Stimulated activated CD8-positive, alpha-beta memory T cell treated with anti-CD3 and anti-CD28 coated beads, Interleukin-4, amount 100 ng/mL, for 24 hours (primary cell): Measurements from ENCODE around the gene TPK1.

Experiments used
- DNase-seq: peaks from one replicate; pipeline ENCODE4 v3.0.0-alpha.2; 2020; ENCODE audit warnings: low read depth

TPK1 gene

DNA sequence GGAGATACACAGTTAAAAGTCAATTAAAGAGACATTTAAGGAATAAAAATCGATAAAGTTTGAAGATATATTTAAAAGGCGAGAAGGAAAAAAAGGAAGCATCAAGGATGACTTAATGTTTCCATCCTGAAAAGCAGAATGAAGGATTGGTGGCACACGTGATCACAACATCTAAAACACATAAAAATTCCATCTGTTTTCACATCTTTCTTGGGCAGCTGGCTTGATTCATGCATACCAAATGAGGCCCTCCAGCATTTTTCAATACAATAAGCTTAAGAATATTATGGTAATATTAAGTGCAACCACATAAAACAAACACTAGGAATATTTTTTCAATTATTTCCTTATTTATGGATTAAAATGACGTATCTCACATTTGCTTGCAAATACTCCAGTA, 112.6 kb downstream of the TPK1 start:
- no peak for DNase-seq

DNA sequence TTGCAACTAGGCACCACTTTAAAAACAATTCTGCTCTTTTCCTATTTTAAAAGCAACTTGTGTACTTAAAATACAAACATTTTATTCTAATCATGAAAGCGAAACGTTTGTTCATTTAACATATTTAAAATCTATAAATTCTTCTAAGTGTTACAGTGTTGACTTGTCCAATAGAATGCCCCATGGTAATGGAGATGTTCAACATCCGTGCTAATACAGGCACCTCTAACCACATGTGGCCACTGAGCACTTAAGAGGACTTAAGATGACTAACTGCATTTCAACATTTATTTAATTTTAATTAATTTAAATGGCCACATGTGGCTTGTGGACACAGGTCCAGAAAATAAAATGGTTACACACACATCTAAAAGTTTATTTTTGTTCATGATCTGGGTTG, 115.1 kb downstream of the TPK1 start:
- no peak for DNase-seq

DNA sequence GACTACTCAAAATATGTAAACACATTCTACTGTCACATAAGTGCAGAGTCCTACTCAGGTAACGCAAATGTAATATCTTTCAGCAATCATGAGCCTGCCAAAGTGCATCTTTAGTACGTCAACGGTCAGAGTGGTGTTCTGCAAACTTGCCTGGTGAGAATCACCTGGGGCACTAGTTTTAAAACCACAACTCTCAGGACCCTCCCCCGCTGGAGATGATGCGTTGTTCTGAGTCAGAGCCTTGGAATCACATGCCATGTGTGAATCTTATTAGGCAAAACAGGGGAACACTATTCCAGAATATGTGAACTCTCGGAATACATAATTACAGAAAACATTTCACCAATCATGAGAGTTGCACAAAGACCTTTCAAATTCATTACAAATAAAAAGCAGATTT, 115.7 kb downstream of the TPK1 start:
- no peak for DNase-seq

DNA sequence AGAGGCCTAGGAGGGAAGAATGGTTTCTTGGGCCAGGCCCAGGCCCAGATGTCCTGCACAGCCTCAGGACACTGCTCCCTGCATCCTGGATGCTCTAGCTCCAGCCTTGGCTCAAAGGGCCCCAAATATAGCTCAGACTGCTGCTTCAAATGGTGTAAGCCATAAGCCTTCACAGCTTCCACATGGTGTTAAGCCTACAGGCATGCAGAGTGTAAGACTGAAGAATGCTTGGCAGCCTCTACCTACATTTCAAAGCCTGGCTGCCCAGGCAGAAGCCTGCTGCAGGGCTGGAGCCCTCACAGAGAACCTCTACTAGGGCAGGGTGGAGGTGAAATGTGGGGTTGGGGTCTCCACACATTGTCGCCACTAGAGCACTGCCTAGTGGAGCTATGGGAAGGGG, 118.1 kb downstream of the TPK1 start:
- no peak for DNase-seq

DNA sequence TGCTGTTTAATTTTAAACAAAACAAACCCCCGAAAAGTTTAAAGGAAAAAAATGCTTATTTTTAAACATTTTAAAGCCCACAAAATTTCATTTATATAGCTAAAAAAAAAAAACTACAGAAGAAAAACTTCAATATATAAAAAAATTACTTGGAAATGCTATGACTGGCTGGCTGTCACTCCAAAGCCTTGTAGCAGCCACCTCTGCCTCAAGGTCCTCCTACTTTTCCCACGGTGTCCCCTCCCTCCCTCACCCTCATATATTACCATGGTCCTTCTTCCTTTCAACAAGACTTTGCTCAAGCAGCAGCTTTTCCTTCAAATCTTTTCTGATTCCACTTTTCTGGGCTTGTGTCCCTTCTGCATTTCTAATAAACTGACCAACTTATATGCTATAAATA, 122.0 kb downstream of the TPK1 start:
- DNase-seq, result no peak

- DNase-seq, result no peak
Observed at GRCh38 chr7:144710791-144711190, 125.1 kb downstream of the TPK1 start.

DNA sequence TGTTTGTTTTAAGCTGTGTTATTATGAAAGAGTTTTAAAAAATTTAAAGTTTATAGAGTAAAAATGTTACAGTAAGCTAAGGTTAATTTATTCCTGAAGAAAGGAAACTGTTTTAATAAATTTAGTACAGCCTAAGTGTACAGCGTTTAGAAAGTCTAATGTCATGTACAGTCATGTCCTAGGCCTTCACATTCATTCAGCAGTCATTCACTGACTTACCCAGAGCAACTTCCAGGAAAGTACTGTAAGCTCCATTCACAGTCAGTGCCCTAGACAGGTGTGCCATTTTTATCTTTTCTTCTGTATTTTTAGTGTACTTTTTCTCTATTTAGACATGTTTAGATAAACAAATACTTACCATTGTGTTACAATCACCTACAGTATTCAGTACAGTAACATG, 126.8 kb downstream of the TPK1 start:
- DNase-seq, result no peak

- no peak for DNase-seq
Observed at GRCh38 chr7:144691240-144691639, 144.6 kb downstream of the TPK1 start.

- no peak for DNase-seq
Observed at GRCh38 chr7:144682581-144683280, 153.1 kb downstream of the TPK1 start.

GRCh38 chr7:144676492-144676891, 159.4 kb downstream of the TPK1 start:
- DNase-seq, result no peak

DNA sequence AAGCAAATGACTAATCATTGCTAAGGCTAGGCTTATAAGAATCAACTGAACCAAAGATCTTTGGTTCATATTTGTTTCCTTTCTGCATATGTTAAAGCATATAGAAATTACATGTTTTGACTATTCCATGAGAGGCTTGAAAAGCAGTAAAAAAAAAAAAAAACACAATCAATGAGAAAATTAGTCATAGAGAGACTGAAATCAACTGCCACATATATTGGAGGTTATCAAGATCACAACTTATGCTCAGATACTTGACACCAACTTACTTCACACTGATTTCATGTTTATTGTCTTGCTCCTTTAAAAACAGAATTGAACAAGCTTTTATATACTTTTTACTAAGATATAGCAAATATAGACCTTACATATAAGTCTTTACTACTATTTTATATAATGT, 161.3 kb downstream of the TPK1 start:
- DNase-seq, result no peak

DNA sequence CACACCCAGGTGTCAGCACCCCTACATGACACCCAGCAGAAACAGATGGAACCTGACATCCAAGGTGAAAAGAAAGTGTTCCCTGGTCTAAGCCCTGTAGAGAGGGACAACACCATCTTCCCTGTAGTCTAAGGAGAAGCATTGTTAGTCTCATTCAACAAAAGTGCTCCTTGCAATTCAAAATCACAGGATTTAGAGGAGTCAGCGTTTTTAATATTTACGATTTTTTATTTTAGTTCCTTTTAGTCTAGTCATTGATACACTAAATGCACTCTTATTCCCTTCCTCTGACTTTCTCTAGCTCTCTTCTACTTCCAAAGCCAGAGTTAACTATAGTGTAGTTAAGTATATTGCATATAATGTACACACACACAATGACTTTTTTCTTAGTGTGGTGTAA, 163.0 kb downstream of the TPK1 start:
- no peak for DNase-seq

- DNase-seq, result no peak
Observed at GRCh38 chr7:144671429-144671828, 164.4 kb downstream of the TPK1 start.

GRCh38 chr7:144670218-144670617, 165.6 kb downstream of the TPK1 start:
- no peak for DNase-seq

DNA sequence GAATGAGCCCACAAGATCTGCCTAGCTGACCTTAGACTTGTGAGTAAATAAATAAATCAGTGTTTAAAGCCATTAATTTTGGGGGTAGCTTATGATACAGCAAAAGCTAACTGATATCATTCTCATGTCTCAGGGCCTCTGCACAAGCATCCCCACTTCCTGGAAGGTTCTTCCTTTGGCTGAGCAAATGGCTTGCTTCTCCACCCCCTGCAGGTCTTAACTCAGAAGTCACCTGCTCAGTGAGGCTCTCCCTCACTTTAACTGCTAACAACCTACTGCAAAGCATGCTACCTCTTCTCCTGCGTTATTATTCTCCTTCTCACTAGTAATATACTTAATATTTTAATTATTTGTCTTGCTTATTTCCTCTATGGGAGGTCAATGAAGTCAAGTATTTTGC, 167.3 kb downstream of the TPK1 start:
- no peak for DNase-seq

DNA sequence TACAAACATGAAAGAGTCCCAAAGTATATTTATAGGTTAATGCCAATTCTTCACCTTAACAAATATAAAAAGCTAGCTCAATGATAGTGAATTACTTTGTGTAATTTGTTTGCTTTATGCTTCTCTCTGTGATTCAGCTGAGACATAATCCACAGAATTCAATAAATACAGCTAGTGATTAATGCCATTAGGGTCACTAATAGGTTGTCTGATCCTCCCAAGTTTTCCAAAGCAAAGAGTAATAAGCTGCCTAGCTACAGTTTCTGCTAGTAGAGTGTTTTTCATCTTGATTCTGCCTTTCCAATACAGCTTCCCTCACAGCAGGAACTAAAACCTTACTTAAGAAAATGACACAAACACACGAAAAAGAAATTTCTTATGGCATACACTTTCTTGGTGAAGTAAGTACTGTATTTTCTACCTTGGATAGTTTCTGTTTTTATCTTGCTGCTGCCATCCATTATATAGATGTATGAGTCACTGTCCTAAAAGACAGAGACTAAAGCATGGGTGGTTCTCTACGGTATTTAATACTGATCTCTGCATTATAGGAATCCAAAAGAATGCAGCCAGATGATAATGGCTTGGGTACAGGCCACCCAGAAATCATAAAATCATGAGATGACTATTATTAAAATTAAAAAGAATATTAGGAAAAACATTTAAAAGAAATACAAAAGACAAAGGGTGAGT, 170.0 kb downstream of the TPK1 start:
- no peak for DNase-seq

DNA sequence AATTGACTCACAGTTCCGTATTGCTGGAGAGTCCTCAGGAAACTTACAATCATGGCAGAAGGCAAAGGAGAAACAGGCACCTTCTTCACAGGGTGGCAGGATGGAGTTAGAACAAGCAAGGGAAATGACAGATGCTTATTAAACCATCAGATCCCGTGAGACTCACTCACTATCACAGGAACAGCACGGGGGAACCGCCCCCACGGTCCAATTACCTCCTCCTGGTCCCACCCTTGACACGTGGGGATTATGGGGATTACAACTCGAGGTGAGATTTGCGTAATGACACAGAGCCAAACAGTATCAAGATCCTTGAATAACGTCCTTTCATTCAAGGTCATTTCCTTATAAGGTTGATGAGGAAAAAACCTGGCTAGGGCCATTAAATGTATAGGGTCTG, 176.6 kb downstream of the TPK1 start:
- DNase-seq, result no peak

GRCh38 chr7:144656965-144657517, 178.8 kb downstream of the TPK1 start:
- DNase-seq, result no peak

DNA sequence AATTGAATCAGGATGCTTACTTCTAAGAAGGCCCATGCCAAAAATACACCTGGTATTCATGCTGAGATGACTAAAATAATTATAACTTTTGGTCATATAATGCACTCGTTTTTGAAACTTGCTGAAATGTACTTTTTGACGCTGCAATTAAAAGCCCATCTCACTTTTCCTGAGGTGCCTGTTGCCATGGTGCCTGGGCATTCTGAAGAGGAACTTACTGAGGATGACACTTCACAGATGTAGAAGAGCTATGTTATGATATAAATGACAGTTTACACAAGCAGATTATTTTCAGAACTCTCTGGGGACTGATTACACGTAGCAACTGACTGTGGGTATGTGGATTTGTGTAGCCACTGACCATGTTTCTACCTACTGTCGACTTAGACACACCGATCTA, 182.4 kb downstream of the TPK1 start:
- no peak for DNase-seq

GRCh38 chr7:144650439-144650838, 185.4 kb downstream of the TPK1 start:
- no peak for DNase-seq

DNA sequence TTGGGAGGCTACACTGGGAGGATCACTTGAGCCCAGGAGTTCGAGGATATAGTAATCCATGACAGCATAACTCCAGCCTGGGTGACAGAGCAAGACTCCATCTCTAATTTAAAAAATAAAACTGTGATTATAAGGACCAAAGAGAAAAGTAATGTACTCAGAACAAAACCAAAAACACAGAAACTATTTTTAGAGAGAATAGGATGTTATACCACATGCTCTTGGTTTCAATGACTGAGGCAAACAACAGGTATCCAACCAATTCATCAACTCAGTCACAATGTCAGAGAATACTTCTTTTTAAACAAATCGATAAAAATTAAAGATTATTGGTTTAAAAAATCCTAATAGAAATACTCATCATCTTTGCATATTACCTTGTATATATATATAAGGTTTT, 186.7 kb downstream of the TPK1 start:
- DNase-seq, result no peak

DNA sequence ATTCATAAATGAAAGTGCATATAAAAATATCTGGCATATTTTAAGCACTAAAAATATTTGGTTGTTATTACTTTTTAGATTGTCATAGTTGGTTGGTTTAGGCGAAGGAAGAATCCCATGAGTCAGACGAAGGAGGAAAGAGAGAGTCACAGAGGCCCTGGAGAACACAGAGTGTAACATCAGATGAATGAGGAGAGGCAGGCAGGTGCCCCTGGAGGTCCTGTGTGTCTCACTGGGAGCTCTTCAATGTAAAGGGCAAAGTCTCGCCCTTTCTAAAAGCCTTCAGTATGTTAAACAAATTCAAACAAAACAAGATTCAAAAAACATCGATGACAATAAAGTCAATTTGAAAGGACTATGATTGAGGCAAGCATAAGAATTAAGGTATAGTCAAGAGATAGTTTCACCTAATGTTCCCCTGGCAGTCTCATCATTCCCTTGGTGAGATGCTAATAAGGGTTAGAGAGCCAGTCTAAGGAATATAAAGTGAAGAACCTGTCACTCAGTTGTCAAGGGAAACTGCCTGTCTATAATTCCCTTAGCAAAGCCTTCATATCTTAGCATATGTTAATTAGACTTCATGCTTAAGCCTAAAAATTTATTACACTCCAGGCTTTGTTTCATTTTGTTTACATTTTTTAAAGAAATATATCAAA, 194.3 kb downstream of the TPK1 start:
- DNase-seq, result no peak

- no peak for DNase-seq
Observed at GRCh38 chr7:144632724-144633123, 203.1 kb downstream of the TPK1 start.
